Right renal pelvis (tissue), 4 donors: Measurements from ENCODE around the gene LUC7L. TPM values are rescaled to one million over a fixed set of nuclear protein-coding genes. Genes with fewer than 3 reads are reported as not detected.
A peak's percentile ranks its signal among the peaks of the same experiment; 100 is the strongest.
"Not testable (repeated sequence)": the region's sequence is repeated elsewhere in the genome, so short reads cannot be mapped to it uniquely, and the experiment has no call there.

Experiments
- DNase-seq, 4 donors: peaks; one replicate each; pipeline ENCODE4 v3.0.0-alpha.2; 2013; ENCODE audit warnings: low read depth in 4 of 4, low spot score in 3 of 4, missing footprints in 1 of 4
- polyA plus RNA-seq, 4 donors: library from polyadenylated mRNA; unstranded; fragments of 120-200 nt; gene quantifications; one replicate each; pipeline ENCODE4 v1.2.1, GENCODE V29; 2013; ENCODE audit not compliant: insufficient read length in 4 of 4

LUC7L gene
- polyA plus RNA-seq, 4 donors = 104 to 141 (median 122) TPM

DNA sequence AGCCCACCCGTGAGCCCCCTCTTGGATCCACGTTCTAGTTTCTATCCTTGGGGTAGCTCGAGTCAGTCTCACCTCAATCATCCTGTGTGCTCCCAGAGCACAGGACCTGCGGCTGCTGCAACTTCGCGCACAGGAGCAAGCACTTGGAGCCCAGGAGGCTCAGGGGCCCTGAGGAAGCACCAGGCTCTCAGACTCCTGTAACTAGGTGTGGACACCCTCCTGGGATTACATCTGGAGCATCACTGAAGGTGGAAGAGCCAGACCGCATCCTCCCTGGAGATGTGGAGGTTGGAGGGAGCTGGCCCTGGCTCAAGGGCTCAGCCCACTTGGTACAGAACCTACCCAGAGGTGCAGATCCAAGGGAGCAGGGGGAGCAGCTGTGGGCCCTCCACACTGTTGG is 46.2 kb downstream of the LUC7L start:
- no peak for DNase-seq

- DNase-seq = peak in 1 of 4 donors; percentile 39
These were observed 47.7 kb downstream of the LUC7L start for GRCh38 chr16:181565-182021.

- no peak for DNase-seq
These were observed 48.3 kb downstream of the LUC7L start for GRCh38 chr16:180681-181564.

DNA sequence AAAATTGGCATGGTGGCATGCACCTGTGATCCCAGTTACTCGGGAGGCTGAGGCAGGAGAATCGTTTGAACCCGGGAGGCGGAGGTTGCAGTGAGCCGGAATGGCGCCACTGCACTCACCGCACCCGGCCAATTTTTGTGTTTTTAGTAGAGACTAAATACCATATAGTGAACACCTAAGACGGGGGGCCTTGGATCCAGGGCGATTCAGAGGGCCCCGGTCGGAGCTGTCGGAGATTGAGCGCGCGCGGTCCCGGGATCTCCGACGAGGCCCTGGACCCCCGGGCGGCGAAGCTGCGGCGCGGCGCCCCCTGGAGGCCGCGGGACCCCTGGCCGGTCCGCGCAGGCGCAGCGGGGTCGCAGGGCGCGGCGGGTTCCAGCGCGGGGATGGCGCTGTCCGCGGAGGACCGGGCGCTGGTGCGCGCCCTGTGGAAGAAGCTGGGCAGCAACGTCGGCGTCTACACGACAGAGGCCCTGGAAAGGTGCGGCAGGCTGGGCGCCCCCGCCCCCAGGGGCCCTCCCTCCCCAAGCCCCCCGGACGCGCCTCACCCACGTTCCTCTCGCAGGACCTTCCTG is 49.1 kb downstream of the LUC7L start, which contains the start of gene HBQ1:
Gene HBQ1 (plus strand): TSS at position 359 of the 575 bp plus-strand sequence. CDS start 28 bp downstream, at position 387.
- no peak for DNase-seq

GRCh38 chr16:179211-180092 is 49.8 kb downstream of the LUC7L start:
- DNase-seq = no peak

DNA sequence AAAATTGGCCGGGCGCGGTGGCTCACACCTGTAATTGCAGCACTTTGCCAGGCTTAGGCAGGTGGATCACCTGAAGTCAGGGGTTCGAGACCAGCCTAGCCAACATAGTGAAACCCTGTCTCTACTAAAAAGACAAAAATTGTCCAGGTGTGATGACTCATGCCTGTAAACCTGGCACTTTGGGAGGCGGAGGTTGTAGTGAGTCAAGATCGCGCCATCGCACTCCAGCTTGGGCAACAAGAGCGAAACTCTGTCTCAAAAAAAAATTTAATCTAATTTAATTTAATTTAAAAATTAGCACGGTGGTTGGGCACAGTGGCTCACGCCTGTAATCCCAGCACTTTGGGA is 50.6 kb downstream of the LUC7L start:
- DNase-seq = no peak

DNA sequence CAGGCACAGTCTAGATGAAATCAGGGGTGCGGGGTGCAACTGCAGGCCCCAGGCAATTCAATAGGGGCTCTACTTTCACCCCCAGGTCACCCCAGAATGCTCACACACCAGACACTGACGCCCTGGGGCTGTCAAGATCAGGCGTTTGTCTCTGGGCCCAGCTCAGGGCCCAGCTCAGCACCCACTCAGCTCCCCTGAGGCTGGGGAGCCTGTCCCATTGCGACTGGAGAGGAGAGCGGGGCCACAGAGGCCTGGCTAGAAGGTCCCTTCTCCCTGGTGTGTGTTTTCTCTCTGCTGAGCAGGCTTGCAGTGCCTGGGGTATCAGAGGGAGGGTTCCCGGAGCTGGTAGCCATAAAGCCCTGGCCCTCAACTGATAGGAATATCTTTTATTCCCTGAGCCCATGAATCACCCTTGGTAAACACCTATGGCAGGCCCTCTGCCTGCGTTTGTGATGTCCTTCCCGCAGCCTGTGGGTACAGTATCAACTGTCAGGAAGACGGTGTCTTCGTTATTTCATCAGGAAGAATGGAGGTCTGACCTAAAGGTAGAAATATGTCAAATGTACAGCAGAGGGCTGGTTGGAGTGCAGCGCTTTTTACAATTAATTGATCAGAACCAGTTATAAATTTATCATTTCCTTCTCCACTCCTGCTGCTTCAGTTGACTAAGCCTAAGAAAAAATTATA is 51.1 kb downstream of the LUC7L start:
- DNase-seq = no peak

GRCh38 chr16:177394-177822 is 51.8 kb downstream of the LUC7L start:
- DNase-seq = no peak

DNA sequence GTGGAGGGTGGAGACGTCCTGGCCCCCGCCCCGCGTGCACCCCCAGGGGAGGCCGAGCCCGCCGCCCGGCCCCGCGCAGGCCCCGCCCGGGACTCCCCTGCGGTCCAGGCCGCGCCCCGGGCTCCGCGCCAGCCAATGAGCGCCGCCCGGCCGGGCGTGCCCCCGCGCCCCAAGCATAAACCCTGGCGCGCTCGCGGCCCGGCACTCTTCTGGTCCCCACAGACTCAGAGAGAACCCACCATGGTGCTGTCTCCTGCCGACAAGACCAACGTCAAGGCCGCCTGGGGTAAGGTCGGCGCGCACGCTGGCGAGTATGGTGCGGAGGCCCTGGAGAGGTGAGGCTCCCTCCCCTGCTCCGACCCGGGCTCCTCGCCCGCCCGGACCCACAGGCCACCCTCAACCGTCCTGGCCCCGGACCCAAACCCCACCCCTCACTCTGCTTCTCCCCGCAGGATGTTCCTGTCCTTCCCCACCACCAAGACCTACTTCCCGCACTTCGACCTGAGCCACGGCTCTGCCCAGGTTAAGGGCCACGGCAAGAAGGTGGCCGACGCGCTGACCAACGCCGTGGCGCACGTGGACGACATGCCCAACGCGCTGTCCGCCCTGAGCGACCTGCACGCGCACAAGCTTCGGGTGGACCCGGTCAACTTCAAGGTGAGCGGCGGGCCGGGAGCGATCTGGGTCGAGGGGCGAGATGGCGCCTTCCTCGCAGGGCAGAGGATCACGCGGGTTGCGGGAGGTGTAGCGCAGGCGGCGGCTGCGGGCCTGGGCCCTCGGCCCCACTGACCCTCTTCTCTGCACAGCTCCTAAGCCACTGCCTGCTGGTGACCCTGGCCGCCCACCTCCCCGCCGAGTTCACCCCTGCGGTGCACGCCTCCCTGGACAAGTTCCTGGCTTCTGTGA is 52.5 kb downstream of the LUC7L start, which contains the start of gene HBA1:
Gene HBA1 (plus strand): TSS at position 204 of the 906 bp plus-strand sequence. CDS start 37 bp downstream, at position 241.
- not testable (repeated sequence) for DNase-seq

GRCh38 chr16:176006-176405 is 53.2 kb downstream of the LUC7L start:
- DNase-seq = not testable (repeated sequence)

DNA sequence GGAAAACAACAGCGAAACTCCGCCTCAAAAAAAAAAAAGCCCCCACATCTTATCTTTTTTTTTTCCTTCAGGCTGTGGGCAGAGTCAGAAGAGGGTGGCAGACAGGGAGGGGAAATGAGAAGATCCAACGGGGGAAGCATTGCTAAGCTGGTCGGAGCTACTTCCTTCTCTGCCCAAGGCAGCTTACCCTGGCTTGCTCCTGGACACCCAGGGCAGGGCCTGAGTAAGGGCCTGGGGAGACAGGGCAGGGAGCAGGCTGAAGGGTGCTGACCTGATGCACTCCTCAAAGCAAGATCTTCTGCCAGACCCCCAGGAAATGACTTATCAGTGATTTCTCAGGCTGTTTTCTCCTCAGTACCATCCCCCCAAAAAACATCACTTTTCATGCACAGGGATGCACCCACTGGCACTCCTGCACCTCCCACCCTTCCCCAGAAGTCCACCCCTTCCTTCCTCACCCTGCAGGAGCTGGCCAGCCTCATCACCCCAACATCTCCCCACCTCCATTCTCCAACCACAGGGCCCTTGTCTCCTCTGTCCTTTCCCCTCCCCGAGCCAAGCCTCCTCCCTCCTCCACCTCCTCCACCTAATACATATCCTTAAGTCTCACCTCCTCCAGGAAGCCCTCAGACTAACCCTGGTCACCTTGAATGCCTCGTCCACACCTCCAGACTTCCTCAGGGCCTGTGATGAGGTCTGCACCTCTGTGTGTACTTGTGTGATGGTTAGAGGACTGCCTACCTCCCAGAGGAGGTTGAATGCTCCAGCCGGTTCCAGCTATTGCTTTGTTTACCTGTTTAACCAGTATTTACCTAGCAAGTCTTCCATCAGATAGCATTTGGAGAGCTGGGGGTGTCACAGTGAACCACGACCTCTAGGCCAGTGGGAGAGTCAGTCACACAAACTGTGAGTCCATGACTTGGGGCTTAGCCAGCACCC is 54.0 kb downstream of the LUC7L start:
- DNase-seq = no peak

- not testable (repeated sequence) for DNase-seq
These were observed 55.1 kb downstream of the LUC7L start for GRCh38 chr16:173928-174769.

- not testable (repeated sequence) for DNase-seq
These were observed 55.9 kb downstream of the LUC7L start for GRCh38 chr16:173211-173854.

DNA sequence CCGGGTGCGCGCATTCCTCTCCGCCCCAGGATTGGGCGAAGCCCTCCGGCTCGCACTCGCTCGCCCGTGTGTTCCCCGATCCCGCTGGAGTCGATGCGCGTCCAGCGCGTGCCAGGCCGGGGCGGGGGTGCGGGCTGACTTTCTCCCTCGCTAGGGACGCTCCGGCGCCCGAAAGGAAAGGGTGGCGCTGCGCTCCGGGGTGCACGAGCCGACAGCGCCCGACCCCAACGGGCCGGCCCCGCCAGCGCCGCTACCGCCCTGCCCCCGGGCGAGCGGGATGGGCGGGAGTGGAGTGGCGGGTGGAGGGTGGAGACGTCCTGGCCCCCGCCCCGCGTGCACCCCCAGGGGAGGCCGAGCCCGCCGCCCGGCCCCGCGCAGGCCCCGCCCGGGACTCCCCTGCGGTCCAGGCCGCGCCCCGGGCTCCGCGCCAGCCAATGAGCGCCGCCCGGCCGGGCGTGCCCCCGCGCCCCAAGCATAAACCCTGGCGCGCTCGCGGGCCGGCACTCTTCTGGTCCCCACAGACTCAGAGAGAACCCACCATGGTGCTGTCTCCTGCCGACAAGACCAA is 56.8 kb downstream of the LUC7L start, which contains the start of gene HBA2:
Gene HBA2 (plus strand): TSS at position 503 of the 568 bp plus-strand sequence. CDS start 37 bp downstream, at position 540.
- DNase-seq = not testable (repeated sequence)

DNA sequence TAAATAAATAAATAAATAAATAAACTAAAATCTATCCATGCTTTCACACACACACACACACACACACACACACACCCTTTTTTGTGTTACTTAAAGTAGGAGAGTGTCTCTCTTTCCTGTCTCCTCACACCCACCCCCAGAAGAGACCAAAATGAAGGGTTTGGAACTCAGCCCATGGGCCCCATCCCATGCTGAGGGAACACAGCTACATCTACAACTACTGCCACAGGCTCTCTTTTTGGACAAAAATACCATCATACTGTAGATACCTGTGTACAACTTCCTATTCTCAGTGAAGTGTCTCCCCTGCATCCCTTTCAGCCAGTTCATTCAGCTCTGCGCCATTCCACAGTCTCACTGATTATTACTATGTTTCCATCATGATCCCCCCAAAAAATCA is 58.5 kb downstream of the LUC7L start:
- DNase-seq = no peak

- DNase-seq = not testable (repeated sequence)
These were observed 59.2 kb downstream of the LUC7L start for GRCh38 chr16:170088-170507.
